ENCODE data around the gene THSD1.

THSD1 gene

DNA sequence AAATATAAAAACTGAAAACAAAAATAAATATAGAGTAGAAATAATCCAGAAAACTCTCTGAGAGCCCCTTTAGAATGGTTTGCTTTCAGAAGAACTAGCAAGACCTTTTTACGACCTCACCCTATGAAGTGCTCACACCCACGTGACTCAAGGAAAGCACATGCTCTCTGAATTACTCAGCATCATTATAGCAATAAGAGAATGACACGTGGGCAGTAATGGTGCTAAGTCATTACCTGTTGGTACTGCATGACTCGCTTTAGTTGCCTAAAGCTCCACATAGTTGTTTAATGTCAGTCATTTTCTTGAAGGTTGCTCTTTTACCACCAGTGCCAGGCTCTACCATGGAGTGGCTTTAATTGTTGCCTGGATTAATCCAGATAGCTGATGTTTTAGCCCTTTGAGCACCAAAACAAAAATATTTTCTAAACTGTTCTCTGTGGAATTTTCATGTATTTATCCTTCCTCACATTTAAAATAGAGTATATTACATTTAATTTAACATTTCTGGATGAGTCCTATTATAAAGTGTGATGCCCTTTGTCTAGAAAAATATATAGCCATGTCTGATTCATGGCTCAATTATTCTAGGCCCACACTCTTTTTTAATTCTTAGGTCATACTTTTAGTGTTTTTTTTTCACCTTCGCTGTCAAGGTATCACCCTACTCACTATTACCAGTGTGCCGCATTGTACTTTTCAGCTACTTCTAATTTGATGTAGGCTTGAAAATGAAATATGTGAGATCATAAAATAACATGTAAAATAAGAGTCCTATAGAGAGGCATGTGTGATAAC is 56.8 kb downstream of the THSD1 start (continued):
- no peak for TF ChIP-seq PRDM2 (tag by site-specific recombination; IDR thresholded peaks at IDR 0.05; ENCODE audit: borderline replicate concordance)
- no peak for TF ChIP-seq ZNF423 (tag by site-specific recombination; IDR thresholded peaks at IDR 0.05)
- no peak for TF ChIP-seq ZNF521 (tag by site-specific recombination; IDR thresholded peaks at IDR 0.05)
- no peak for TF ChIP-seq ZNF626 (tag by site-specific recombination; IDR thresholded peaks at IDR 0.05)
- peak; percentile 52; the same call in 1 of the 2 replicates for TF ChIP-seq KLF10 (tag by site-specific recombination; IDR thresholded peaks at IDR 0.05)
- TF ChIP-seq ZBTB7A (tag by site-specific recombination; IDR thresholded peaks at IDR 0.05; ENCODE audit: low read depth), result no peak
- TF ChIP-seq ZNF654 (tag by site-specific recombination; IDR thresholded peaks at IDR 0.05; ENCODE audit: low read depth), result no peak
- no peak for TF ChIP-seq KLF9 (tag by site-specific recombination; IDR thresholded peaks at IDR 0.05; ENCODE audit: low read depth)
- TF ChIP-seq, protein P1, sequence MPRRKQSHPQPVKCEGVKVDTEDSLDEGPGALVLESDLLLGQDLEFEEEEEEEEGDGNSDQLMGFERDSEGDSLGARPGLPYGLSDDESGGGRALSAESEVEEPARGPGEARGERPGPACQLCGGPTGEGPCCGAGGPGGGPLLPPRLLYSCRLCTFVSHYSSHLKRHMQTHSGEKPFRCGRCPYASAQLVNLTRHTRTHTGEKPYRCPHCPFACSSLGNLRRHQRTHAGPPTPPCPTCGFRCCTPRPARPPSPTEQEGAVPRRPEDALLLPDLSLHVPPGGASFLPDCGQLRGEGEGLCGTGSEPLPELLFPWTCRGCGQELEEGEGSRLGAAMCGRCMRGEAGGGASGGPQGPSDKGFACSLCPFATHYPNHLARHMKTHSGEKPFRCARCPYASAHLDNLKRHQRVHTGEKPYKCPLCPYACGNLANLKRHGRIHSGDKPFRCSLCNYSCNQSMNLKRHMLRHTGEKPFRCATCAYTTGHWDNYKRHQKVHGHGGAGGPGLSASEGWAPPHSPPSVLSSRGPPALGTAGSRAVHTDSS (tag by site-specific recombination; IDR thresholded peaks at IDR 0.05), result no peak
- TF ChIP-seq, protein P2, sequence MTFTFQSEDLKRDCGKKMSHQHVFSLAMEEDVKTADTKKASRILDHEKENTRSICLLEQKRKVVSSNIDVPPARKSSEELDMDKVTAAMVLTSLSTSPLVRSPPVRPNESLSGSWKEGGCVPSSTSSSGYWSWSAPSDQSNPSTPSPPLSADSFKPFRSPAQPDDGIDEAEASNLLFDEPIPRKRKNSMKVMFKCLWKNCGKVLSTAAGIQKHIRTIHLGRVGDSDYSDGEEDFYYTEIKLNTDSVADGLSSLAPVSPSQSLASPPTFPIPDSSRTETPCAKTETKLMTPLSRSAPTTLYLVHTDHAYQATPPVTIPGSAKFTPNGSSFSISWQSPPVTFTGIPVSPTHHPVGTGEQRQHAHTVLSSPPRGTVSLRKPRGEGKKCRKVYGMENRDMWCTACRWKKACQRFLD (tag by site-specific recombination; IDR thresholded peaks at IDR 0.05), result no peak
- TF ChIP-seq MYNN (tag by site-specific recombination; IDR thresholded peaks at IDR 0.05; ENCODE audit: borderline replicate concordance), result no peak

GRCh38 chr13:52348071-52348470 is 57.9 kb downstream of the THSD1 start:
- no peak overlapping the region for H3K4me3 ChIP-seq (ENCODE audit: low read depth, low read length)
- no peaks in the 10 kb centered on the region for H3K4me1 ChIP-seq (ENCODE audit: control insufficient read depth, insufficient read depth, low read length)
- CTCF ChIA-PET, result interaction anchor here (1.7 kb wide), 1 partner anchor 102 kb away, joined by 11 read pairs; the partner anchor contains the start of gene VPS36
- POLR2A ChIA-PET, result no interaction called here
- no peaks in the 10 kb centered on the region for H3K36me3 ChIP-seq (ENCODE audit: control insufficient read depth in 2 of 2, insufficient read depth in 1 of 2, low read length in 2 of 2)
- no peaks in the 10 kb centered on the region for H3K9me3 ChIP-seq (ENCODE audit: control insufficient read depth, insufficient read depth, low read depth, low read length)
- no peak overlapping the region for H3K27ac ChIP-seq (ENCODE audit: extremely low read depth, low read depth, low read length)
- 0 out of 2 replicates have a peak, but pooled peaks have one; percentile 13 for TF ChIP-seq GLIS1 (tag by site-specific recombination; IDR thresholded peaks at IDR 0.05)
- TF ChIP-seq ZNF76 (tag by site-specific recombination; IDR thresholded peaks at IDR 0.05; ENCODE audit: borderline replicate concordance, low read depth), result no peak
- no peak for TF ChIP-seq ZNF214 (tag by site-specific recombination; IDR thresholded peaks at IDR 0.05; ENCODE audit: borderline replicate concordance)
- no peak for TF ChIP-seq ZNF561 (tag by site-specific recombination; IDR thresholded peaks at IDR 0.05; ENCODE audit: borderline replicate concordance)
- no peak for TF ChIP-seq SCRT2 (tag by site-specific recombination; IDR thresholded peaks at IDR 0.05)
- TF ChIP-seq ZNF473 (tag by site-specific recombination; IDR thresholded peaks at IDR 0.05), result no peak
- no peak for TF ChIP-seq ZNF544 (tag by site-specific recombination; IDR thresholded peaks at IDR 0.05)
- TF ChIP-seq CTCF (tag by site-specific recombination; IDR thresholded peaks at IDR 0.05), result no peak
- no peak for TF ChIP-seq ZNF670 (tag by site-specific recombination; IDR thresholded peaks at IDR 0.05; ENCODE audit: low read depth)
- TF ChIP-seq ZNF501 (tag by site-specific recombination; IDR thresholded peaks at IDR 0.05), result no peak
- TF ChIP-seq ZNF341 (tag by site-specific recombination; IDR thresholded peaks at IDR 0.05; ENCODE audit: low read depth), result no peak
- TF ChIP-seq EGR2 (tag by site-specific recombination; IDR thresholded peaks at IDR 0.05; ENCODE audit: low read depth), result peak; percentile 47; the same call in 1 of the 2 replicates
- no peak for TF ChIP-seq ELK4 (IDR thresholded peaks at IDR 0.05; ENCODE audit: borderline replicate concordance, low read depth, low read length)

Measured in HEK293 (cell line).